IPS-18c (cell line): ENCODE results near the gene MAP7D2.

Experiments
- H3K4me3 ChIP-seq: 2 replicates; pipeline ENCODE4 v1.7.0; 2013; ENCODE audit warnings: low read depth, mild to moderate bottlenecking, low read length, moderate library complexity; ENCODE audit not compliant: insufficient read depth
- H3K9me3 ChIP-seq: one replicate; pipeline ENCODE4 v1.6.1; 2013; ENCODE audit warnings: mild to moderate bottlenecking, low read length, moderate library complexity; ENCODE audit not compliant: control insufficient read depth, insufficient read depth

Gene MAP7D2

GRCh38 chrX:20060961-20061748 is 55.6 kb downstream of the MAP7D2 start:
- H3K4me3 ChIP-seq: no peak overlapping the region
- H3K9me3 ChIP-seq: peaks cover 7% of the 10 kb centered on the region

- Histone ChIP-seq H3K4me3 (no peak overlapping the region), H3K9me3 (peaks cover 7% of the 10 kb centered on the region)
Measured at GRCh38 chrX:20059467-20060128, 57.1 kb downstream of the MAP7D2 start.

GRCh38 chrX:20057479-20057878 is 59.2 kb downstream of the MAP7D2 start:
- no peak overlapping the region for H3K4me3 ChIP-seq
- H3K9me3 ChIP-seq: peaks cover 7% of the 10 kb centered on the region

- H3K9me3 ChIP-seq: peaks cover 9% of the 10 kb centered on the region
Measured at GRCh38 chrX:20056704-20057103, 60.0 kb downstream of the MAP7D2 start.

GRCh38 chrX:20053537-20053936 is 63.2 kb downstream of the MAP7D2 start:
- Histone ChIP-seq H3K9me3 (peaks cover 4% of the 10 kb centered on the region), H3K4me3 (no peak overlapping the region)

More at GRCh38 chrX:20056704-20057103, 60.0 kb downstream of the MAP7D2 start:
- H3K4me3 ChIP-seq: no peak overlapping the region; the same call in 1 of the 2 replicates

GRCh38 chrX:20046864-20047263 is 69.8 kb downstream of the MAP7D2 start:
- H3K9me3 ChIP-seq: peaks cover 5% of the 10 kb centered on the region
- no peak overlapping the region for H3K4me3 ChIP-seq

GRCh38 chrX:20046223-20046622 is 70.5 kb downstream of the MAP7D2 start:
- H3K9me3 ChIP-seq: peaks cover 5% of the 10 kb centered on the region
- H3K4me3 ChIP-seq: no peak overlapping the region

GRCh38 chrX:20042221-20042620 is 74.5 kb downstream of the MAP7D2 start:
- H3K9me3 ChIP-seq: peaks cover 5% of the 10 kb centered on the region
- H3K4me3 ChIP-seq: no peak overlapping the region

- Histone ChIP-seq H3K4me3 (no peak overlapping the region), H3K9me3 (peaks cover 2% of the 10 kb centered on the region)
Measured at GRCh38 chrX:20038966-20039365, 77.7 kb downstream of the MAP7D2 start.

GRCh38 chrX:20037186-20037585 is 79.5 kb downstream of the MAP7D2 start:
- no peaks in the 10 kb centered on the region for H3K9me3 ChIP-seq
- H3K4me3 ChIP-seq: no peak overlapping the region

- Histone ChIP-seq H3K9me3 (peaks cover 3% of the 10 kb centered on the region), H3K4me3 (no peak overlapping the region)
Measured at GRCh38 chrX:20032201-20032600, 84.5 kb downstream of the MAP7D2 start.

GRCh38 chrX:20029728-20030127 is 87.0 kb downstream of the MAP7D2 start:
- H3K4me3 ChIP-seq: no peak overlapping the region
- peaks cover 6% of the 10 kb centered on the region for H3K9me3 ChIP-seq

GRCh38 chrX:20028588-20028987 is 88.1 kb downstream of the MAP7D2 start:
- Histone ChIP-seq H3K4me3 (no peak overlapping the region), H3K9me3 (peaks cover 6% of the 10 kb centered on the region)

GRCh38 chrX:20026278-20026677 is 90.4 kb downstream of the MAP7D2 start:
- H3K4me3 ChIP-seq: no peak overlapping the region
- peaks cover 6% of the 10 kb centered on the region for H3K9me3 ChIP-seq

GRCh38 chrX:20019672-20020365 is 96.9 kb downstream of the MAP7D2 start:
- H3K9me3 ChIP-seq: peaks cover 7% of the 10 kb centered on the region
- H3K4me3 ChIP-seq: no peak overlapping the region

- Histone ChIP-seq H3K4me3 (no peak overlapping the region), H3K9me3 (peaks cover 10% of the 10 kb centered on the region)
Measured at GRCh38 chrX:20016616-20016945, 100.1 kb downstream of the MAP7D2 start.

GRCh38 chrX:20015945-20016615 is 100.6 kb downstream of the MAP7D2 start:
- peaks cover 10% of the 10 kb centered on the region for H3K9me3 ChIP-seq
- no peak overlapping the region for H3K4me3 ChIP-seq
